GM18873 (cell line): Measurements from ENCODE around the gene TMEM62.
A peak's percentile ranks its signal among the peaks of the same experiment; 100 is the strongest.

ENCODE experiments used
- ATAC-seq: cut with Tn5 transposase; IDR thresholded peaks from one replicate; pipeline ENCODE4 v1.9.1; 2021; ENCODE audit warnings: mild to moderate bottlenecking, moderate library complexity, moderate number of reproducible peaks; ENCODE audit not compliant: unreplicated experiment, low FRiP score

The TMEM62 gene

GRCh38 chr15:43133430-43134156 lies at the start of gene TMEM62:
TSS of gene TMEM62 (plus strand) at chr15:43133586. CDS start at chr15:43133803, 217 bp downstream.
- ATAC-seq, result peak; percentile 92

- ATAC-seq, result no peak
Observed at GRCh38 chr15:43085921-43086320, 47.5 kb upstream of the TMEM62 start.

GRCh38 chr15:43086551-43086950 lies 46.8 kb upstream of the TMEM62 start:
- no peak for ATAC-seq

- ATAC-seq, result no peak
Observed at GRCh38 chr15:43091859-43092258, 41.5 kb upstream of the TMEM62 start.

GRCh38 chr15:43093026-43093425 lies 40.4 kb upstream of the TMEM62 start:
- no peak for ATAC-seq

- no peak for ATAC-seq
Observed at GRCh38 chr15:43094416-43095030, 38.9 kb upstream of the TMEM62 start.

- ATAC-seq, result no peak
Observed at GRCh38 chr15:43095243-43095642, 38.1 kb upstream of the TMEM62 start.

- ATAC-seq, result no peak
Observed at GRCh38 chr15:43095708-43096347, 37.6 kb upstream of the TMEM62 start.

GRCh38 chr15:43096411-43096810 lies 37.0 kb upstream of the TMEM62 start:
- ATAC-seq, result no peak

GRCh38 chr15:43099105-43099845 lies 34.1 kb upstream of the TMEM62 start:
- ATAC-seq, result no peak

GRCh38 chr15:43100971-43101370 lies 32.4 kb upstream of the TMEM62 start:
- no peak for ATAC-seq

GRCh38 chr15:43102187-43102586 lies 31.2 kb upstream of the TMEM62 start:
- no peak for ATAC-seq

- no peak for ATAC-seq
Observed at GRCh38 chr15:43103907-43104306, 29.5 kb upstream of the TMEM62 start.

GRCh38 chr15:43104426-43104825 lies 29.0 kb upstream of the TMEM62 start:
- no peak for ATAC-seq

GRCh38 chr15:43105077-43105736 lies 28.2 kb upstream of the TMEM62 start:
- ATAC-seq, result no peak

- peak; percentile 76 for ATAC-seq
Observed at GRCh38 chr15:43105778-43106485, 27.5 kb upstream of the TMEM62 start, which contains the start of gene UBR1. TSS of gene UBR1 (minus strand) at chr15:43106038. CDS start at chr15:43106022, 16 bp downstream.

GRCh38 chr15:43106486-43106829 lies 26.9 kb upstream of the TMEM62 start:
- ATAC-seq, result no peak

GRCh38 chr15:43107751-43108150 lies 25.6 kb upstream of the TMEM62 start:
- ATAC-seq, result no peak

GRCh38 chr15:43111354-43111753 lies 22.0 kb upstream of the TMEM62 start:
- no peak for ATAC-seq

GRCh38 chr15:43118286-43118685 lies 15.1 kb upstream of the TMEM62 start:
- ATAC-seq, result no peak
